ENCODE measurements around the gene HCLS1.

GRCh38 chr3:121630355-121630754 lies 30.3 kb downstream of the HCLS1 start:
- TF ChIP-seq POLR2A (IDR thresholded peaks at IDR 0.05) (no peak), CTCF (IDR thresholded peaks at IDR 0.05 in 8 of 11, conservative IDR thresholded peaks at IDR 0.05 in 3 of 11) (no peak), POLR2AphosphoS5 (IDR thresholded peaks at IDR 0.05) (no peak)
